D721Med (cell line): ENCODE results near the gene NCAM2.

Experiments
- DNase-seq: peaks from one replicate; pipeline ENCODE4 v3.0.0; 2011; ENCODE audit warnings: low spot score; ENCODE audit not compliant: insufficient read length
- FAIRE-seq: peaks from 2 replicates; lab custom pipeline; 2011; peaks lifted over from hg19 to GRCh38; lab: Jason Lieb, UNC
- CTCF ChIP-seq: IDR thresholded peaks from 2 replicates; pipeline ENCODE4 v1.5.1; 2012; ENCODE audit warnings: mild to moderate bottlenecking, control low read depth; ENCODE audit not compliant: insufficient read depth; ENCODE audit errors: missing control alignments

Gene NCAM2

GRCh38 chr21:21200939-21201615 is 202.9 kb downstream of the NCAM2 start:
- no peak for TF ChIP-seq CTCF
- DNase-seq: no peak
- FAIRE-seq: no peak

GRCh38 chr21:21203822-21204339 is 205.7 kb downstream of the NCAM2 start:
- TF ChIP-seq CTCF: no peak
- FAIRE-seq: no peak
- no peak for DNase-seq

GRCh38 chr21:21204366-21204996 is 206.3 kb downstream of the NCAM2 start:
- no peak for TF ChIP-seq CTCF
- FAIRE-seq: no peak
- no peak for DNase-seq

- DNase-seq (no peak), FAIRE-seq (no peak)
- TF ChIP-seq CTCF: no peak
Observed at GRCh38 chr21:21205604-21206003, 207.4 kb downstream of the NCAM2 start.

- no peak for DNase-seq
- TF ChIP-seq CTCF: no peak
- FAIRE-seq: no peak
Observed at GRCh38 chr21:21210552-21210951, 212.3 kb downstream of the NCAM2 start.

- no peak for FAIRE-seq
- TF ChIP-seq CTCF: no peak
Observed at GRCh38 chr21:21213297-21213696, 215.1 kb downstream of the NCAM2 start.

GRCh38 chr21:21216047-21216446 is 217.8 kb downstream of the NCAM2 start:
- FAIRE-seq (no peak), DNase-seq (no peak)
- TF ChIP-seq CTCF: no peak

More at GRCh38 chr21:21213297-21213696, 215.1 kb downstream of the NCAM2 start:
- DNase-seq: no peak
